ENCODE results near the gene BTG3. TPM values are rescaled to one million over a fixed set of nuclear protein-coding genes. Genes with fewer than 3 reads are reported as not detected.

BTG3 gene
- total RNA-seq, 1 donor from 2014 or later, result 23.3 TPM

DNA sequence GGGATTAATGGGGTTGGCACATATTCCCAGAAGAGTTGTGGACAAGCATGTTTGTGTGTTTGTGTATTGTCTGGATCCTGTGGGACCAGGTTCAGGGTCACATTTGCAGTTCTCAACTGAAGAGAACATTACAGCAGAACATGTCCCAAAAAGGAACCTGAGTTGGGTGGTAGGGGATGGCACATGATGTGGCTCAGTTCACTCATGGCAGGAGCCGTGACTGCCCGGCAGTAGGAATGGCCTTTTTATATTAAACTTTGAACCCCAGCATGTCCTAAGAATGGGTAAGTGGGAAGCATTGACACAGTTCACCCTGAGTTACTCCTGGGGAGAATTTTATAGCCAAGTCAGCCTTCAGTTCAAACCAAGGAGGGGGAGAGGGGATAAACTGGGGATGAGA lies 58.6 kb downstream of the BTG3 start:
- DNase-seq, result no peak

DNA sequence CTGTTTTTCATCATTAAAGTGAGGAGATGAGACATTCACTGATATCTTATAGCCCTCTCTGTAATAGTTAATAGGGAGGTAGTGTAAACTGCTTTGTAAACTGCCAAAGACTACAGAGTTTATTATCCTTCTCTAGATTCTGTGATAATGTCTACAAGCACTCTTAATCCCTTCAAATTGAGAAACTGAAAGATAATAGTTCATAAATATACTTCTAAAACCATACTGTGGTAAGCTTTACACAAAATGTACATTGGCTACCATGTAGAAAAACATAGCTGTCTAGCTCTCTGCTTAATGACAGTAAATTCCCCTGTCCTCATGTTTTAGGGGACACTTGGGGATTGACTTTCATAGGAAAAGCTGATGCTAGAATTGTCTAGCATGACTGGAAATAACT lies 60.3 kb downstream of the BTG3 start:
- Mint-ChIP-seq H3K9me3 (ENCODE audit: unreplicated experiment) (no peaks in the 10 kb centered on the region), H3K4me3 (ENCODE audit: unreplicated experiment) (no peak overlapping the region), H3K4me1 (ENCODE audit: low read depth, unreplicated experiment) (peaks cover 9% of the 10 kb centered on the region), H3K27ac (ENCODE audit: unreplicated experiment) (no peak overlapping the region), H3K27me3 (ENCODE audit: unreplicated experiment) (peaks cover 3% of the 10 kb centered on the region), H3K36me3 (ENCODE audit: unreplicated experiment) (no peaks in the 10 kb centered on the region)
- TF ChIP-seq, protein P1, sequence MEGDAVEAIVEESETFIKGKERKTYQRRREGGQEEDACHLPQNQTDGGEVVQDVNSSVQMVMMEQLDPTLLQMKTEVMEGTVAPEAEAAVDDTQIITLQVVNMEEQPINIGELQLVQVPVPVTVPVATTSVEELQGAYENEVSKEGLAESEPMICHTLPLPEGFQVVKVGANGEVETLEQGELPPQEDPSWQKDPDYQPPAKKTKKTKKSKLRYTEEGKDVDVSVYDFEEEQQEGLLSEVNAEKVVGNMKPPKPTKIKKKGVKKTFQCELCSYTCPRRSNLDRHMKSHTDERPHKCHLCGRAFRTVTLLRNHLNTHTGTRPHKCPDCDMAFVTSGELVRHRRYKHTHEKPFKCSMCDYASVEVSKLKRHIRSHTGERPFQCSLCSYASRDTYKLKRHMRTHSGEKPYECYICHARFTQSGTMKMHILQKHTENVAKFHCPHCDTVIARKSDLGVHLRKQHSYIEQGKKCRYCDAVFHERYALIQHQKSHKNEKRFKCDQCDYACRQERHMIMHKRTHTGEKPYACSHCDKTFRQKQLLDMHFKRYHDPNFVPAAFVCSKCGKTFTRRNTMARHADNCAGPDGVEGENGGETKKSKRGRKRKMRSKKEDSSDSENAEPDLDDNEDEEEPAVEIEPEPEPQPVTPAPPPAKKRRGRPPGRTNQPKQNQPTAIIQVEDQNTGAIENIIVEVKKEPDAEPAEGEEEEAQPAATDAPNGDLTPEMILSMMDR (IDR thresholded peaks at IDR 0.05; ENCODE audit: partially characterized antibody, unreplicated experiment), result no peak
- DNase-seq, result no peak

More for the DNA sequence above, 58.6 kb downstream of the BTG3 start:
- Mint-ChIP-seq H3K27ac (ENCODE audit: unreplicated experiment) (no peak overlapping the region), H3K9me3 (ENCODE audit: unreplicated experiment) (no peaks in the 10 kb centered on the region), H3K4me3 (ENCODE audit: unreplicated experiment) (no peak overlapping the region), H3K36me3 (ENCODE audit: unreplicated experiment) (no peaks in the 10 kb centered on the region), H3K4me1 (ENCODE audit: low read depth, unreplicated experiment) (peaks cover 9% of the 10 kb centered on the region), H3K27me3 (ENCODE audit: unreplicated experiment) (no peaks in the 10 kb centered on the region)
- TF ChIP-seq, protein P1 (IDR thresholded peaks at IDR 0.05; ENCODE audit: partially characterized antibody, unreplicated experiment), result no peak

DNA sequence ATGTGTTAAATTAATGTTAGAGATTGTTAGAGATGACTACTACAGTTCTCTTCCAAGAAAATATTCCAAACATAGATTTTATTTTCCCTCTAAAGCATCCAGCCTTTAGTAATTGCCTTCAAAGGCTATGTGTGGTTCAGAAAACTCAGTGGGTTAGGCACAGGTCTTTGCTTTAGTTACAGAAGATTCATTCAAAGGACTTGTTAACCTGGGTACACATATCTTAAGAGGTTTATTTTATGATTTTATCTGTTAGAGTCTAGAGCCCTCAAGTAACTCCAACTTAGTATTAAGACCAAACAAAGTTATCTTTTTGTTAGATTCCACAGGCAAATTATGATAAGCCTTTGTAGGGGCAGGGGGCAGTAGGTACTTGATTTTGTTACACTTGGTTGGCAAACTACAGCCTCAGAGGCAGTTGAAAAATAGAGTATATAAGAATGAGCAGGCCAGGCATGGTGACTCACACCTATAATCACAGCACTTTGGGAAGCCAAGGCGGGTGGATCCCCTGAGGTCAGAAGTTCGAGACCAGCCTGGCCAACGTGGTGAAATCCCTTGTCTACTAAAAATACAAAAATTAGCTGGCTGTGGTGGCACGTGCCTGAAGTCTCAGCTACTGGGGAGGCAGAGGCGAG lies 61.9 kb downstream of the BTG3 start:
- H3K9me3 Mint-ChIP-seq (ENCODE audit: unreplicated experiment), result peaks cover 4% of the 10 kb centered on the region
- H3K4me1 Mint-ChIP-seq (ENCODE audit: low read depth, unreplicated experiment), result peaks cover 8% of the 10 kb centered on the region
- TF ChIP-seq, protein P1 (IDR thresholded peaks at IDR 0.05; ENCODE audit: partially characterized antibody, unreplicated experiment), result no peak
- no peak overlapping the region for H3K4me3 Mint-ChIP-seq (ENCODE audit: unreplicated experiment)
- peaks cover 4% of the 10 kb centered on the region for H3K27me3 Mint-ChIP-seq (ENCODE audit: unreplicated experiment)
- no peaks in the 10 kb centered on the region for H3K36me3 Mint-ChIP-seq (ENCODE audit: unreplicated experiment)
- DNase-seq, result no peak
- H3K27ac Mint-ChIP-seq (ENCODE audit: unreplicated experiment), result no peak overlapping the region

DNA sequence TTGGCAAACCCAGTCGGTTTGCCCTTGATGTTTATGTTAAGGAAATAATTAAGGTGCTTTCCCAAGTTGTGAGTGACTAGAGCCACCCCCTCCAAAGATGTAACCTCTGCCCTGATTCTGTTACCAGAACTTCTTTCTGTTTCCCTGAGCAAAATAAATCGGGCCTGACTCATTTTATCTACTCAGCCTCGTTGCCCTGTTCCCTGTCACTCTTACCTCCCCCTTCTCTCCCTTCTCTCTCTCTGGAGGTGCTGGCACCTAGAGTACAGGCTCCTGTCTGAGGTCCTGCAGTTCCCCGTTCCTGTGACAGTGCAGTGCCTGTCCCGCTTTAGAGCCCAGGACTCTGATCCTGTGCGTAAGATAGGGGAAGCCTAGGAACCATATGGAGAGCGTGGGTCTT lies 64.4 kb downstream of the BTG3 start:
- H3K36me3 Mint-ChIP-seq (ENCODE audit: unreplicated experiment), result no peaks in the 10 kb centered on the region
- peaks cover 4% of the 10 kb centered on the region for H3K9me3 Mint-ChIP-seq (ENCODE audit: unreplicated experiment)
- no peak for DNase-seq
- peak overlapping the region; percentile 64 for H3K27ac Mint-ChIP-seq (ENCODE audit: unreplicated experiment)
- H3K27me3 Mint-ChIP-seq (ENCODE audit: unreplicated experiment), result peaks cover 7% of the 10 kb centered on the region
- no peak overlapping the region for H3K4me3 Mint-ChIP-seq (ENCODE audit: unreplicated experiment)
- no peaks in the 10 kb centered on the region for H3K4me1 Mint-ChIP-seq (ENCODE audit: low read depth, unreplicated experiment)
- TF ChIP-seq, protein P1 (IDR thresholded peaks at IDR 0.05; ENCODE audit: partially characterized antibody, unreplicated experiment), result no peak

GRCh38 chr21:17545007-17545406 lies 67.7 kb downstream of the BTG3 start:
- no peaks in the 10 kb centered on the region for H3K4me1 Mint-ChIP-seq (ENCODE audit: low read depth, unreplicated experiment)
- H3K4me3 Mint-ChIP-seq (ENCODE audit: unreplicated experiment), result no peak overlapping the region
- H3K27ac Mint-ChIP-seq (ENCODE audit: unreplicated experiment), result no peak overlapping the region
- TF ChIP-seq, protein P1 (IDR thresholded peaks at IDR 0.05; ENCODE audit: partially characterized antibody, unreplicated experiment), result no peak
- H3K9me3 Mint-ChIP-seq (ENCODE audit: unreplicated experiment), result peaks cover 4% of the 10 kb centered on the region
- H3K36me3 Mint-ChIP-seq (ENCODE audit: unreplicated experiment), result no peaks in the 10 kb centered on the region
- H3K27me3 Mint-ChIP-seq (ENCODE audit: unreplicated experiment), result peaks cover 7% of the 10 kb centered on the region
- DNase-seq, result no peak

Measured in glutamatergic neuron (in vitro differentiated cells).